ENCODE measurements around the gene PTPRT.

PTPRT gene

DNA sequence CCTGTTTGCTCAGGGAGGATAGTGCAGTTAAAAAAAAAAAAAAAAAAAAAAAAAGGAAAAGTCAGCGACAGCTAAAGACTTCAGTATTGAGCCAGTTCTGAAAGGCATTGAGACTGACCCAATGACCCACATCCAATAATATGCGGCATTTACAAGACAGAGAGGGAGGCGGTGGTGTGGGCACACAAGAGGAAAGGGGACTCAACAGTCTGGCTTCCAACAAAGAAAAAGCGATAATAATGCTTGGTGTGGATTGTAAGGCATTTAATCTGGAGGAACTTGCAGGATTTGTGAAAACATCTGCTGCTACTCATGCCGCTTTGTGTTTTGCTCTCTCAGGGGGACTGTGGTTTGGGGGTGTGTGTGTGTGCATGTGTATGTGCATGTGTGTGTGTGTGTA, 787.3 kb downstream of the PTPRT start:
- TF ChIP-seq, protein P1, sequence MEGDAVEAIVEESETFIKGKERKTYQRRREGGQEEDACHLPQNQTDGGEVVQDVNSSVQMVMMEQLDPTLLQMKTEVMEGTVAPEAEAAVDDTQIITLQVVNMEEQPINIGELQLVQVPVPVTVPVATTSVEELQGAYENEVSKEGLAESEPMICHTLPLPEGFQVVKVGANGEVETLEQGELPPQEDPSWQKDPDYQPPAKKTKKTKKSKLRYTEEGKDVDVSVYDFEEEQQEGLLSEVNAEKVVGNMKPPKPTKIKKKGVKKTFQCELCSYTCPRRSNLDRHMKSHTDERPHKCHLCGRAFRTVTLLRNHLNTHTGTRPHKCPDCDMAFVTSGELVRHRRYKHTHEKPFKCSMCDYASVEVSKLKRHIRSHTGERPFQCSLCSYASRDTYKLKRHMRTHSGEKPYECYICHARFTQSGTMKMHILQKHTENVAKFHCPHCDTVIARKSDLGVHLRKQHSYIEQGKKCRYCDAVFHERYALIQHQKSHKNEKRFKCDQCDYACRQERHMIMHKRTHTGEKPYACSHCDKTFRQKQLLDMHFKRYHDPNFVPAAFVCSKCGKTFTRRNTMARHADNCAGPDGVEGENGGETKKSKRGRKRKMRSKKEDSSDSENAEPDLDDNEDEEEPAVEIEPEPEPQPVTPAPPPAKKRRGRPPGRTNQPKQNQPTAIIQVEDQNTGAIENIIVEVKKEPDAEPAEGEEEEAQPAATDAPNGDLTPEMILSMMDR (IDR thresholded peaks at IDR 0.05) = no peak
- Histone ChIP-seq H3K4me3 (no peak overlapping the region), H3K27ac (no peak overlapping the region)
- no peak for DNase-seq (ENCODE audit: low spot score)

DNA sequence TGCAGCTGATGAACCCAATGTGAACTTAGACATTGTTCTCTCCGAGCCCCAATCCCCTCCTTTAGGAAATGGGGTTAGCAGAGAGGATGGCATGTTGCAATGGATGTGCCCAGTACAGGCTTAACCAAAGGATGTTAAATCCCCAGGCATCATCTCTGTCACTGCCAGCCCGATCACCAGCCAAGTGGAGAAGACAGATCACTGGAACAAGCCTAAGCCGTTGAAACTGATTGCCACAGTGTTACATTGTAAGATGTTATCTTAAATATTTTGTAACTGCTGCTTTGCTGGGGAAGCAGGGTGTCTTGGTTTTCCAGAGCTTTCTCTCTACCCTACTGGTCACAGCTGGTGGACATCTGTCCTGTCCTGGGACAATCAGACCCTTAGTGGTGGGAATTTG, 788.1 kb downstream of the PTPRT start:
- DNase-seq (ENCODE audit: low spot score) = no peak

DNA sequence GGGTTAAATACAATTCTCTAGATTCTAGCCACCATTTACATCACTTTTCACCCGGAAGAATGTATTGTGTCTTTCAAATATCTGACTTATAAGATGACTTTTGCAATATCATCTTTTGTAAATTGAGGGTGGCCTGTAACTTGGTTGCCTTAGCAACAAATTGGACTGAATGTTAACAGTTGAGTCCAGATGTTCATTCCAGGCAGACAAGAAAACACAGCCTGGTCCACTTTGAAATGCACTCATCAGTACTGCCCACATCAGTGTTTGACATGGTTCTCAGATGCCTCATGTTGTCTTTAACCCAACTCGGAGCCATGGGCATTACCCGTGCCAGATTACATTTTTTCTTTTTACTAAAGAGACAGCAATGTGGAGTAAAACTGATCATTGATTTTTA, 789.9 kb downstream of the PTPRT start:
- TF ChIP-seq, protein P1 (IDR thresholded peaks at IDR 0.05) = no peak
- Histone ChIP-seq H3K4me3 (no peak overlapping the region), H3K27ac (no peak overlapping the region)
- no peak for DNase-seq (ENCODE audit: low spot score)

More for the DNA sequence above, 788.1 kb downstream of the PTPRT start:
- no peak overlapping the region for H3K27ac ChIP-seq
- TF ChIP-seq, protein P1 (IDR thresholded peaks at IDR 0.05) = no peak
- H3K4me3 ChIP-seq = no peak overlapping the region

DNA sequence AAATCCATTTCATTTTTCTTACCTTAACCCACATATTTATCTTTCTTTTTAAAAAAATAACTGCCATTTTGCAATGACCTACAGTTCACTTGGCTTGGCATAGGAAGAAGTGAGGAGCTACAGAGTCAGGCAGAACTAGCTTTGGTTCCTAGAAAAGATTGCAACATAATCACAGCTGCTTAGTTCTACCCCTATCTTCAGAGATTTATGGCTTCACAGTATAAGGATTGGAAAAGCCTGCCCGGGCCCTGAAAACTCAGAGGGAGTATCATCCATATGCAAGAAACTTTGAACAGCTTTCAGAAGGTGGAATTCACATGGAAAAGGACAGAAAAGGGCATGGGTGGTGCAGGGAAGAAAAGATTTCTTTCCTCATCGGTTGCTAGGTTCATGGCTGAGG, 797.3 kb downstream of the PTPRT start:
- no peak overlapping the region for H3K4me3 ChIP-seq
- TF ChIP-seq, protein P1 (IDR thresholded peaks at IDR 0.05) = no peak
- DNase-seq (ENCODE audit: low spot score) = no peak
- H3K27ac ChIP-seq = no peak overlapping the region

DNA sequence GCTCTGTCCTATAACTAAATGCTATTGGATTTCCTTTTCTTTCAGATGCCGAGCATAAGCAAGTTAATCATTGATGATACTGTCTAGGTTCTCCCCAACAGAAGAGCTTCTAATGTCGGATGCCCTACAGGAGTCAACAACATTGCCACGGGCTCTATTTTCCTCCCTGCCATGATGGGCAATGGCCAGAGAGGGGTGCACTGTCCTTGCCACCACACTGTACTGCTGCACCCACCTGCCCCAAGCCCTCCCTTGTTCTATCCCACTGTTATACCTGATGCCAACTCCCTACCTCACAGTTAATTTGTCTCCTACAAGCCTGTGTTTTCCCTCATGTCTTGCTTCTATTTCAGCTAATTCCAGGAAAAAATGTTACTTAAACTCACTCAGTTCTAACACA, 797.9 kb downstream of the PTPRT start:
- no peak overlapping the region for H3K27ac ChIP-seq
- no peak for DNase-seq (ENCODE audit: low spot score)
- TF ChIP-seq, protein P1 (IDR thresholded peaks at IDR 0.05) = no peak
- H3K4me3 ChIP-seq = no peak overlapping the region

DNA sequence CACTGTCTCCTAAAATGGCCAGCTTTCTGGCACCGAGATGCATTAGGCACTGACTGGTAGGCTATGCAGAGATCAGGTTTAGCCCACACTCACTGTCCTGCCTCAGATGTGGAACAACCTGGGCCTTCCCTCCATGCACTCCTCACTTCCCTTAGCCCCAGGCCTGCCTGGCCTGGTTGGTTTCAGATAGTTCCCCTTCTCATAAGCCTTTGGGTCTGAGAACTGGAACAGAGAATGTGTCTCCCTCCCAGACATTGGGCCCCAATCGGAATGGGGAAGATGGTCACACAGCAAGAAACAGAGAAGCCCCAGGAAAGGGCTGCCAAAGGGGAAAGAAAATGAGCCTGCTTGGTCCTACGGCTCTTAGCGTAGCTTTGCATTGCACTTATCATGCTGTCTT, 809.4 kb downstream of the PTPRT start:
- no peak overlapping the region for H3K4me3 ChIP-seq
- no peak overlapping the region for H3K27ac ChIP-seq
- TF ChIP-seq, protein P1 (IDR thresholded peaks at IDR 0.05) = no peak
- no peak for DNase-seq (ENCODE audit: low spot score)

DNA sequence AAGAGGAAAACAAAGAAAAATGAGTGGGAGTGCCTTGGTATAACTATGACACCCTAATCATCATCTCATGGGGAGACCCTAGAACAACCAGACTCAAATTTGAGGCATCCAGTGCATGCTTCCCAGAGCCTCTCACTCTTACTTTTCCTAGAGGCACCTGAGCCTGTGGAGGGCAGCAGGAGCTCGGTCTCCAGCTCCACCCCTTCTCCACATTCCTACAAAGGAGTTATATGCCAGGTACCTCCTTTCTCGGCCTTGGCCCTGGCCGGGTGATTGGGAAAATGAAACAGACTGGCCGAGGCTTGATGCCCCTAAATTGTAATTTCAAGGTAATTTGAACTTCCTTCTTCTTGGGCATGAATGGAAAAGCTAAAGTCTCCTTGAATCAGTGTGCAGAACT, 810.3 kb downstream of the PTPRT start:
- TF ChIP-seq, protein P1 (IDR thresholded peaks at IDR 0.05) = no peak
- H3K4me3 ChIP-seq = no peak overlapping the region
- H3K27ac ChIP-seq = no peak overlapping the region
- DNase-seq (ENCODE audit: low spot score) = no peak
